Stimulated activated CD4-positive, alpha-beta T cell treated with anti-CD3 and anti-CD28 coated beads, Interleukin-12 subunit alpha, Interleukin-12 subunit beta, amount 100 ng/mL, for 24 hours (primary cell): ENCODE measurements around the gene UBE2D4.
"Not testable (repeated sequence)": the region's sequence is repeated elsewhere in the genome, so short reads cannot be mapped to it uniquely, and the experiment has no call there.

Experiments used
- DNase-seq, 2 experiments: peaks; one replicate each; pipeline ENCODE4 v3.0.0-alpha.2; 2020; ENCODE audit warnings: low read depth in 2 of 2

The UBE2D4 gene

GRCh38 chr7:43925984-43926797 is at the start of gene UBE2D4:
TSS of gene UBE2D4 (plus strand) at chr7:43926436. CDS start at chr7:43926533, 97 bp downstream.
- DNase-seq, result peak; percentile 82 to 88

GRCh38 chr7:43876976-43877745 is 49.1 kb upstream of the UBE2D4 start:
- DNase-seq, result no peak

- DNase-seq, result no peak
Observed at GRCh38 chr7:43877968-43878864, 48.0 kb upstream of the UBE2D4 start.

GRCh38 chr7:43878867-43879266 is 47.4 kb upstream of the UBE2D4 start:
- DNase-seq, result no peak

GRCh38 chr7:43879477-43879876 is 46.8 kb upstream of the UBE2D4 start:
- no peak for DNase-seq

- DNase-seq, result no peak
Observed at GRCh38 chr7:43880596-43880995, 45.6 kb upstream of the UBE2D4 start.

GRCh38 chr7:43884209-43884608 is 42.0 kb upstream of the UBE2D4 start:
- DNase-seq, result no peak

GRCh38 chr7:43884617-43885016 is 41.6 kb upstream of the UBE2D4 start:
- DNase-seq, result no peak

- no peak for DNase-seq
Observed at GRCh38 chr7:43888993-43889945, 37.0 kb upstream of the UBE2D4 start.

GRCh38 chr7:43890468-43890867 is 35.8 kb upstream of the UBE2D4 start:
- DNase-seq, result no peak

GRCh38 chr7:43891069-43891955 is 34.9 kb upstream of the UBE2D4 start:
- no peak for DNase-seq

GRCh38 chr7:43895847-43896415 is 30.3 kb upstream of the UBE2D4 start:
- no peak for DNase-seq

- DNase-seq, result not testable (repeated sequence)
Observed at GRCh38 chr7:43898571-43898970, 27.7 kb upstream of the UBE2D4 start.

GRCh38 chr7:43902542-43903054 is 23.6 kb upstream of the UBE2D4 start:
- no peak for DNase-seq

GRCh38 chr7:43904533-43905208 is 21.6 kb upstream of the UBE2D4 start:
- no peak for DNase-seq

GRCh38 chr7:43905209-43905946 is 20.9 kb upstream of the UBE2D4 start:
- DNase-seq, result no peak

GRCh38 chr7:43905956-43906330 is 20.3 kb upstream of the UBE2D4 start:
- DNase-seq, result peak in 1 of 2 experiments; percentile 11
